Fibroblast of pulmonary artery (primary cell): Measurements from ENCODE around the gene NPHP4.
"Not testable (repeated sequence)": the region's sequence is repeated elsewhere in the genome, so short reads cannot be mapped to it uniquely, and the experiment has no call there.

Experiments used
- DNase-seq: peaks from one replicate; pipeline ENCODE4 v3.0.0-alpha.2; 2010; ENCODE audit warnings: low read depth
- H3K4me3 ChIP-seq: replicated peaks from 2 replicates; pipeline ENCODE4 v1.5.1; 2011; ENCODE audit warnings: low read depth, mild to moderate bottlenecking, control low read depth, low read length, moderate library complexity
- CTCF ChIP-seq: IDR thresholded peaks from 2 replicates; pipeline ENCODE4 v1.5.1; 2011; ENCODE audit warnings: mild to moderate bottlenecking, control low read depth, low read length, inconsistent platforms; ENCODE audit errors: missing control alignments

NPHP4 gene

GRCh38 chr1:5934058-5934884, 58.0 kb downstream of the NPHP4 start:
- DNase-seq, result no peak
- H3K4me3 ChIP-seq, result no peak overlapping the region
- no peak for TF ChIP-seq CTCF

- TF ChIP-seq CTCF, result no peak
Measured at GRCh38 chr1:5933676-5934057, 58.6 kb downstream of the NPHP4 start.

GRCh38 chr1:5933050-5933449, 59.2 kb downstream of the NPHP4 start:
- no peak for DNase-seq
- H3K4me3 ChIP-seq, result no peak overlapping the region
- no peak for TF ChIP-seq CTCF

More at GRCh38 chr1:5933676-5934057, 58.6 kb downstream of the NPHP4 start:
- H3K4me3 ChIP-seq, result no peak overlapping the region
- DNase-seq, result peak; percentile 80

- no peak for DNase-seq
- no peak overlapping the region for H3K4me3 ChIP-seq
- TF ChIP-seq CTCF, result no peak
Measured at GRCh38 chr1:5928714-5929400, 63.4 kb downstream of the NPHP4 start.

- H3K4me3 ChIP-seq, result no peak overlapping the region
- DNase-seq, result no peak
- no peak for TF ChIP-seq CTCF
Measured at GRCh38 chr1:5927506-5928370, 64.5 kb downstream of the NPHP4 start.

GRCh38 chr1:5926686-5927435, 65.4 kb downstream of the NPHP4 start:
- no peak for DNase-seq
- TF ChIP-seq CTCF, result no peak
- no peak overlapping the region for H3K4me3 ChIP-seq

GRCh38 chr1:5922700-5923330, 69.4 kb downstream of the NPHP4 start:
- H3K4me3 ChIP-seq, result not testable (repeated sequence)
- DNase-seq, result peak; percentile 31
